HepG2 (cell line): ENCODE results near the gene CACNA1H. TPM values are rescaled to one million over a fixed set of nuclear protein-coding genes. Genes with fewer than 3 reads are reported as not detected.

Experiments
- ATAC-seq: fragments of 200-7000 bp; cut with Tn5 transposase; 3 replicates; pipeline ENCODE4 v1.9.1; 2020; ENCODE audit warnings: mild to moderate bottlenecking, moderate library complexity
- BruUV-seq: library from RNA; stranded (reverse); fragments of 400-500 nt; replicated peaks from 2 replicates; lab custom pipeline; 2021; lab: Mats Ljungman, UMichigan
- CTCF ChIA-PET: fragments of 300-600 bp; formaldehyde crosslinking; extraction: SDS; loops from one replicate; lab custom pipeline; 2021; ENCODE audit warnings: low total read pairs, inconsistent platforms, low intra/inter-chr PET ratio; lab: Yijun Ruan, JAX
- POLR2A ChIA-PET: fragments of 350-600 bp; sonication (Branson Sonifier 250); formaldehyde crosslinking; loops from one replicate; lab custom pipeline; 2020; ENCODE audit warnings: antibody characterized with exemption, inconsistent platforms; lab: Yijun Ruan, JAX
- DNase-seq: peaks from one replicate; pipeline ENCODE4 v3.0.0-alpha.2; 2015; ENCODE audit warnings: low spot score
- FAIRE-seq: peaks from 3 replicates; lab custom pipeline; 2011; peaks lifted over from hg19 to GRCh38; lab: Jason Lieb, UNC
- H2AFZ ChIP-seq: one replicate; pipeline ENCODE4 v1.6.1; 2011; ENCODE audit warnings: low read length, inconsistent platforms
- H3K27ac ChIP-seq: fragments of 300-600 bp; 3 replicates; pipeline ENCODE4 v1.8.0; 2011; ENCODE audit warnings: mixed run types, mild to moderate bottlenecking, mixed read lengths, low read length, inconsistent platforms; ENCODE audit not compliant: insufficient read depth; ENCODE audit errors: extremely low read length
- H3K27me3 ChIP-seq, 2 experiments: fragments of 200-600 bp in 1 of 2; 2 replicates in 1 of 2; 3 replicates in 1 of 2; pipeline versions ENCODE4 v1.6.0 to v1.8.0; 2011; ENCODE audit warnings: low read length in 2 of 2, mild to moderate bottlenecking in 2 of 2, moderate library complexity in 2 of 2, inconsistent platforms in 1 of 2; ENCODE audit not compliant: insufficient read depth in 2 of 2, control insufficient read depth in 1 of 2
- H3K36me3 ChIP-seq, 2 experiments: fragments of 200-600 bp in 1 of 2; replicated peaks in 1 of 2; 2 replicates in 1 of 2; 3 replicates in 1 of 2; pipeline versions ENCODE4 v1.5.1 to v1.8.0; 2011; ENCODE audit warnings: low read length in 2 of 2, inconsistent platforms in 1 of 2; ENCODE audit not compliant: insufficient read depth in 2 of 2, control insufficient read depth in 1 of 2
- H3K4me1 ChIP-seq: 2 replicates; pipeline ENCODE4 v1.5.1; 2012; ENCODE audit warnings: low read length, inconsistent platforms; ENCODE audit not compliant: insufficient read depth
- H3K4me2 ChIP-seq: 2 replicates; pipeline ENCODE4 v1.6.0; 2011; ENCODE audit warnings: low read depth, low read length, inconsistent platforms
- H3K4me3 ChIP-seq, 3 experiments: fragments of 200-600 bp in 1 of 3; sonication (generic), shearing (Covaris generic) in 1 of 3; replicated peaks in 1 of 3; 2 replicates each; pipeline ENCODE4 v1.5.1; 2011 to 2016; ENCODE audit warnings: low read length in 3 of 3, inconsistent platforms in 2 of 3, low read depth in 2 of 3, mild to moderate bottlenecking in 2 of 3, control low read depth in 1 of 3, mixed read lengths in 1 of 3; ENCODE audit not compliant: insufficient read depth in 1 of 3
- H3K79me2 ChIP-seq: one replicate; pipeline ENCODE4 v1.6.1; 2011; ENCODE audit warnings: low read length, inconsistent platforms; ENCODE audit not compliant: insufficient read depth
- H3K9ac ChIP-seq: 2 replicates; pipeline ENCODE4 v1.6.0; 2011; ENCODE audit warnings: mild to moderate bottlenecking, low read depth, low read length, inconsistent platforms; ENCODE audit not compliant: insufficient read depth
- H3K9me3 ChIP-seq: 2 replicates; pipeline ENCODE4 v1.5.1; 2012; ENCODE audit warnings: mild to moderate bottlenecking, low read length
- H4K20me1 ChIP-seq: 2 replicates; pipeline ENCODE4 v1.6.0; 2011; ENCODE audit warnings: inconsistent platforms, mild to moderate bottlenecking, low read length, moderate library complexity; ENCODE audit not compliant: insufficient read depth
- BHLHE40 ChIP-seq: IDR thresholded peaks from 2 replicates; pipeline ENCODE4 v1.6.1; 2011; ENCODE audit warnings: low read length, improper control_type of control experiment
- BRCA1 ChIP-seq: sonication (generic); formaldehyde crosslinking; IDR thresholded peaks from 2 replicates; pipeline ENCODE4 v1.4.0; 2020; ENCODE audit warnings: missing genetic modification reagents
- DPF2 ChIP-seq: sonication (generic); formaldehyde crosslinking; IDR thresholded peaks from 2 replicates; pipeline ENCODE4 v1.4.0; 2020; ENCODE audit warnings: mild to moderate bottlenecking, low read depth, missing genetic modification reagents, borderline replicate concordance
- EZH2 ChIP-seq: conservative IDR thresholded peaks from 2 replicates; pipeline ENCODE4 v1.6.1; 2012; ENCODE audit warnings: mild to moderate bottlenecking, low read depth, low read length, moderate library complexity
- GLI4 ChIP-seq: sonication (generic); formaldehyde crosslinking; IDR thresholded peaks from 2 replicates; pipeline ENCODE4 v1.5.1; 2020; ENCODE audit warnings: missing genetic modification reagents, mild to moderate bottlenecking, moderate library complexity, borderline replicate concordance
- ISL2 ChIP-seq: sonication (generic); formaldehyde crosslinking; IDR thresholded peaks from 2 replicates; pipeline ENCODE4 v1.5.0; 2020; ENCODE audit warnings: missing genetic modification reagents
- MAF1 ChIP-seq: sonication (generic); formaldehyde crosslinking; IDR thresholded peaks from 2 replicates; pipeline ENCODE4 v1.5.0; 2020; ENCODE audit warnings: missing genetic modification reagents, borderline replicate concordance
- SETDB1 ChIP-seq: sonication (generic); formaldehyde crosslinking; IDR thresholded peaks from 2 replicates; pipeline ENCODE4 v1.5.1; 2020; ENCODE audit warnings: missing genetic modification reagents, mild to moderate bottlenecking, borderline replicate concordance
- SIX4 ChIP-seq: sonication (generic); formaldehyde crosslinking; IDR thresholded peaks from 2 replicates; pipeline ENCODE4 v1.4.0; 2020; ENCODE audit warnings: missing genetic modification reagents
- THAP9 ChIP-seq: sonication (generic); formaldehyde crosslinking; IDR thresholded peaks from 2 replicates; pipeline ENCODE4; 2020; ENCODE audit warnings: missing genetic modification reagents, mild to moderate bottlenecking, borderline replicate concordance
- ZNF292 ChIP-seq: sonication (generic); formaldehyde crosslinking; IDR thresholded peaks from 2 replicates; pipeline ENCODE4 v1.8.1; 2022; ENCODE audit warnings: mild to moderate bottlenecking, low read depth, missing genetic modification reagents, borderline replicate concordance
- ZNF33A ChIP-seq: sonication (generic); formaldehyde crosslinking; IDR thresholded peaks from 2 replicates; pipeline ENCODE4 v1.5.1; 2020; ENCODE audit warnings: missing genetic modification reagents, mild to moderate bottlenecking, moderate library complexity, borderline replicate concordance
- ZNF670 ChIP-seq: sonication (generic); formaldehyde crosslinking; IDR thresholded peaks from 2 replicates; pipeline ENCODE4 v1.8.0; 2022; ENCODE audit warnings: mild to moderate bottlenecking, missing genetic modification reagents, borderline replicate concordance
- WGBS: methylation state at CpG from one replicate; pipeline ENCODE4 v1.1.6; 2017; ENCODE audit warnings: low lambda C conversion rate; 5-methylcytosine and 5-hydroxymethylcytosine counted together
- in situ Hi-C: cut with HindIII; loops from 2 replicates; pipeline ENCODE4 v1.10.0; 2017; ENCODE audit warnings: low pct_unique_long_range_greater_than_20kb; ENCODE audit not compliant: extremely low pct_ligation_motif_present
- intact Hi-C: fragments of 100-400 bp; cut with micrococcal nuclease; formaldehyde crosslinking; loops from one replicate; pipeline ENCODE4 v1.10.0; 2022; ENCODE audit not compliant: unreplicated experiment
- polyA plus RNA-seq, 8 experiments: library from polyadenylated mRNA; depleted of rRNA in 3 of 8; stranded (reverse) in 7 of 8; unstranded in 1 of 8; fragments of >200 nt; fragmentation: Illumina TruSeq in 4 of 8; extraction: Trizol in 4 of 8; gene quantifications; 2 replicates each; pipeline versions ENCODE4 v1.2.1 to v1.2.3, GENCODE V29; 2011 to 2016; ENCODE audit warnings: low read depth in 4 of 8, missing spikeins in 1 of 8, mixed read lengths in 1 of 8; ENCODE audit not compliant: insufficient read depth in 1 of 8
- total RNA-seq, 5 experiments: library from RNA; depleted of rRNA; stranded (reverse); fragments of >200 nt; fragmentation: Illumina TruSeq; extraction: Trizol; gene quantifications; 2 replicates each; pipeline ENCODE4 v1.2.3, GENCODE V29; 2016; ENCODE audit warnings: low read depth in 1 of 5

Gene CACNA1H
- total and polyA plus RNA-seq, 2 of the 13 experiments (the other 11 are each of a cell fraction or from before 2014, with no cell fraction given) = 0.40 to 1.8 TPM

- BruUV-seq = no TSS peak
- H4K20me1 ChIP-seq = peaks cover 6% of the 10 kb centered on the region; the same call in 1 of the 2 replicates
- DNase-seq (no peak), ATAC-seq (peak; percentile 21; the same call in 2 of the 3 replicates), FAIRE-seq (no peak)
- H3K27ac ChIP-seq = no peak overlapping the region
- intact Hi-C loops = no loop called here
- H2AFZ ChIP-seq = no peak overlapping the region
- 45% methylated on average over 5 of the region's 45 CpGs for WGBS
- H3K36me3 ChIP-seq = no peaks in the 10 kb centered on the region
- ChIA-PET POLR2A (no interaction called here), CTCF (no interaction called here)
- H3K79me2 ChIP-seq = no peaks in the 10 kb centered on the region
- H3K9me3 ChIP-seq = no peaks in the 10 kb centered on the region
- H3K9ac ChIP-seq = no peak overlapping the region
- TF ChIP-seq EZH2 (peak; percentile 68; the same call in 1 of the 2 replicates), SETDB1 (no peak)
- H3K4me1 ChIP-seq = peaks cover 10% of the 10 kb centered on the region
- in situ Hi-C loops = no loop called here
- H3K4me2 ChIP-seq = no peak overlapping the region
- H3K27me3 ChIP-seq = peaks cover 2 to 52% of the 10 kb centered on the region in 2 experiments; a peak in 4 of 5 replicates
- no peak overlapping the region for H3K4me3 ChIP-seq
Observed at GRCh38 chr16:1169285-1170075, 16.6 kb downstream of the CACNA1H start.

DNA sequence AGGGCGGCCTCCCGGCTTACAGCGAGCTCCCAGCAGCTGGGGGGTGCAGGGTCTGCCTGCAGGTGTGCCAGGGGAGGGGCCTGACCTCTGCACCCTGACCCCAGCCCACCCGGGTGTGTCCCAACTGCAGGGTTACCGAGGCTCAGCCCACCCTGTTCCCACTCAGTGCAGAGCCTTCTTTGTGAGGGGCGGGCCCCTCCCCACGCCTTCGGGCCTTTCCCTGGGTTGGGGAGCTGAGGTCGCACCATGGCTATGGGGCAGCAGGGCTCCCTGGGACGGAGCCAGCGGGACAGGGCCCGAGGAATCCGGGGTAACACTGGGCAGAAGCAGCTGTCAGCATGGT is 17.1 kb downstream of the CACNA1H start:
- DNase-seq = no peak
- FAIRE-seq = no peak
- ChIA-PET CTCF (no interaction called here), POLR2A (no interaction called here)
- Histone ChIP-seq H3K4me1 (peaks cover 11% of the 10 kb centered on the region), H3K27me3 (peaks cover 2 to 49% of the 10 kb centered on the region in 2 experiments; a peak in 4 of 5 replicates), H3K36me3 (no peaks in the 10 kb centered on the region), H3K27ac (no peak overlapping the region), H3K79me2 (no peaks in the 10 kb centered on the region), H2AFZ (no peak overlapping the region), H3K9me3 (no peaks in the 10 kb centered on the region), H3K4me3 (no peak overlapping the region), H3K9ac (no peak overlapping the region), H3K4me2 (no peak overlapping the region), H4K20me1 (peaks cover 6% of the 10 kb centered on the region; the same call in 1 of the 2 replicates)
- BruUV-seq = no TSS peak
- no peak for ATAC-seq
- intact Hi-C loops = no loop called here
- 51% methylated on average over 5 of the region's 13 CpGs for WGBS
- in situ Hi-C loops = no loop called here
- TF ChIP-seq SIX4 (CRISPR knock-in tag) (no peak), MAF1 (CRISPR knock-in tag) (no peak), BHLHE40 (no peak), ZNF670 (CRISPR knock-in tag) (no peak), DPF2 (CRISPR knock-in tag) (no peak), ZNF33A (CRISPR knock-in tag) (no peak), BRCA1 (CRISPR knock-in tag) (no peak), ISL2 (CRISPR knock-in tag) (no peak), ZNF292 (CRISPR knock-in tag) (no peak), THAP9 (CRISPR knock-in tag) (no peak), GLI4 (CRISPR knock-in tag) (no peak)
